SK-N-MC (cell line): ENCODE data around the gene RABEP2.

Experiments
- EZH2 ChIP-seq: fragments of 200-600 bp; sonication (generic); IDR thresholded peaks from one replicate; pipeline ENCODE4 v1.6.1; 2017; ENCODE audit warnings: antibody characterized with exemption
- POLR2AphosphoS5 ChIP-seq: IDR thresholded peaks from 2 replicates; pipeline ENCODE4 v1.6.1; 2012; ENCODE audit warnings: mild to moderate bottlenecking, low read depth, low read length, borderline replicate concordance

DNA sequence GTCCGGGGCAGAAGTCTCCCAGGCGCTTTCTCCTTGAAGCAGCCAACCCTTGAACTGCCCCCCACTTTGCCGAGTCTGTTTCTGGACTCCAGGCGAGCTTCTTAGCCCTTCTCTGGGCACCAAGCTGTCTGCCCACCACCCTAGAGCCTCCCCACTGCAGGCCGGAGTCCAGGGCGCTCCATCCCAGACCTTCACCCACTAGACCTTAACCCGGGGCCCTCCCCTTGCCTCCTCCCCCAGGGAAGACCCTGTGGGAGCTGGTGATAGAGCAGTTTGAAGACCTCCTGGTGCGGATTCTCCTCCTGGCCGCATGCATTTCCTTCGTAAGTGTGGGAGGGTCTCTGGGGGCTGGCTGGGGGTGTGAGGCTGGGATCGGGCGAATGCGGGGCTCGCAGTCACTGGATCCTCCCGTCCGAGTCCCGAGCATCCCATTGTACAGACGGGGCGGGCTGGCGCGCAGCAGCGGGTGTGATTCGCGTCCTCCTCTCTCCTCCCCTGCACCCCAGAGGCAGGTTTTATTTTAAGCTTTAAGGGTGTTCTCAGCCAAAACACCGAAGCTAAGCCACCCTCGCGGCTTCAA is 45.7 kb downstream of the RABEP2 start:
- TF ChIP-seq POLR2AphosphoS5 (no peak), EZH2 (no peak)
